Measurements from ENCODE around the gene PLEKHM3.

DNA sequence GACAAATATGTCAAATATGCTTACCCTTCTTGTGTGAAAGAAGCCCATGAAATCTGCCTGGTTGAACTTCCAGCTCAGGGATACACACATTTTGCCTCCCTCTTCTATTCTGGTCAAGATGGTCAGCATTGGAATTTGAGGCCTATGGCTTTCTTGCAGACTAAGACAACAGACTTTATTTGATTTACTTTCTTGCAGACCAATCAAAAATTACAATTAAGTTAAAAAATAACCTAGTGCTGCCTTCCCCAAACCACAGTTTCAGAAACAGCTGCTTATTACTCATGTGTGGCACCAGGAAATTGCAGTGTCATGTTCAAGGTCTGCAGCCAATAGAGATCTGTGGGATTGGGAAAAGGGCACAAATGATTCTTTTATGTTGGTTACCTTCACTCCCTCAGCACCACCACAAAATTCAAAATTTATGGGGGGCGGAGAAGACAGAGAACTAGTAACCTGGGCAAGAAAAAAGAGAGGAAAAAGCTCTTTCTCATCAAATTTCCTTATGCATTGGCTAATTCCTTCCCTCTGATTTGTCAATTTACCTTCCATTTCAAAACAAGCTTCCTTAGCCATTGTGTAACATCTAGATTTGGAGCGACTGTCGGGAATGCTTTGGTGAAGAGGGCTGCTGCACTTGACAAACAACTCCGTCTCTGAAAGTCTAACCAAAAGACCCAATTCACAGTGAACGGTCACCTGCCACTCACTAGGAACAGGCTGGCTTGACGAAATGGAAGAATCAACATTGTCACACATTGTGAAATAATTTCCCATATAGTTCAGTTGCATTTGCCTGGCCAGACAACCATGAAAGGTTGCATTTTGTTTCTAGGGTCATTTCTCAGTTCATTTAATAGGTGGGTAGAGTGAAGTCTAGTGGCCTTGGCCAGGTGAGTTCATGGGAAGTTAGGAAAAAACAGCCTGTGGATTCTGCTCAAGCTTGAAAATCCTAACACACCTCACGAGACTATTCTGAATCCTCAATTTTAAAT, 155.2 kb downstream of the PLEKHM3 start:
- TF ChIP-seq, protein P1, sequence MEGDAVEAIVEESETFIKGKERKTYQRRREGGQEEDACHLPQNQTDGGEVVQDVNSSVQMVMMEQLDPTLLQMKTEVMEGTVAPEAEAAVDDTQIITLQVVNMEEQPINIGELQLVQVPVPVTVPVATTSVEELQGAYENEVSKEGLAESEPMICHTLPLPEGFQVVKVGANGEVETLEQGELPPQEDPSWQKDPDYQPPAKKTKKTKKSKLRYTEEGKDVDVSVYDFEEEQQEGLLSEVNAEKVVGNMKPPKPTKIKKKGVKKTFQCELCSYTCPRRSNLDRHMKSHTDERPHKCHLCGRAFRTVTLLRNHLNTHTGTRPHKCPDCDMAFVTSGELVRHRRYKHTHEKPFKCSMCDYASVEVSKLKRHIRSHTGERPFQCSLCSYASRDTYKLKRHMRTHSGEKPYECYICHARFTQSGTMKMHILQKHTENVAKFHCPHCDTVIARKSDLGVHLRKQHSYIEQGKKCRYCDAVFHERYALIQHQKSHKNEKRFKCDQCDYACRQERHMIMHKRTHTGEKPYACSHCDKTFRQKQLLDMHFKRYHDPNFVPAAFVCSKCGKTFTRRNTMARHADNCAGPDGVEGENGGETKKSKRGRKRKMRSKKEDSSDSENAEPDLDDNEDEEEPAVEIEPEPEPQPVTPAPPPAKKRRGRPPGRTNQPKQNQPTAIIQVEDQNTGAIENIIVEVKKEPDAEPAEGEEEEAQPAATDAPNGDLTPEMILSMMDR (IDR thresholded peaks at IDR 0.05): no peak
- peak; percentile 41 to 43 for TF ChIP-seq POLR2AphosphoS5 (IDR thresholded peaks at IDR 0.05)
- no peak for TF ChIP-seq POLR2A (IDR thresholded peaks at IDR 0.05)
- TF ChIP-seq EP300 (IDR thresholded peaks at IDR 0.05): peak in 2 of 4 donors; percentile 67 to 98
